Measurements from ENCODE around the gene MST1. TPM values are rescaled to one million over a fixed set of nuclear protein-coding genes. Genes with fewer than 3 reads are reported as not detected.

The MST1 gene
- total RNA-seq, 4 donors from 2014 or later, result 2.3 to 12.2 (median 2.7) TPM

DNA sequence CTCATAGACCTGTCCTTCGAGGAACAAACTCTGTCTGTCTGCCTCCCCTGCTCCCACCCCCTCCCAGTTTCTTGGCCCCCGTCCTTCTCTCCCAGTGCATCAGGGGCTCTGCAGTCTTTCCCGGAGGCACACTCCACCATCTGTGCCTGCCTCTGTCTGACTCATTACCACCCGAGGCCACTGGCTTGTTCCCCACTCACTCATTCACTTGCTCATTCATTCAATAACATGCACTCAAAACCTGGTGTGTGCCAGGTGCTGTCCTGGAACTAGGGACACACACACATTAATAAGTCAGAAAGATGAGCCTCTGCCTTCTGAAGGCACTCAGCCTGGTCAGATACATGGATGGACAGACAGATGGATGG, 17.8 kb upstream of the MST1 start:
- no peak for DNase-seq
- H3K4me3 ChIP-seq, result no peak overlapping the region
- no peak overlapping the region for H3K27ac ChIP-seq
- H3K4me1 ChIP-seq, result peaks cover 0 to 5% (median 0%) of the 10 kb centered on the region in 3 donors
- no peaks in the 10 kb centered on the region for H3K9me3 ChIP-seq
- TF ChIP-seq POLR2A (IDR thresholded peaks at IDR 0.05), result no peak
- TF ChIP-seq CTCF (IDR thresholded peaks at IDR 0.05), result no peak
- 39 to 67% methylated on average over 4 of the region's 4 CpGs for WGBS, 2 donors
- no peaks in the 10 kb centered on the region for H3K27me3 ChIP-seq
- peaks cover 10 to 66% (median 12%) of the 10 kb centered on the region in 3 donors for H3K36me3 ChIP-seq
- intact Hi-C loops (cut with DNase I), result loop anchor here (10.0 kb wide), 1 partner anchor 138 kb away; no protein-coding TSS in a partner anchor

DNA sequence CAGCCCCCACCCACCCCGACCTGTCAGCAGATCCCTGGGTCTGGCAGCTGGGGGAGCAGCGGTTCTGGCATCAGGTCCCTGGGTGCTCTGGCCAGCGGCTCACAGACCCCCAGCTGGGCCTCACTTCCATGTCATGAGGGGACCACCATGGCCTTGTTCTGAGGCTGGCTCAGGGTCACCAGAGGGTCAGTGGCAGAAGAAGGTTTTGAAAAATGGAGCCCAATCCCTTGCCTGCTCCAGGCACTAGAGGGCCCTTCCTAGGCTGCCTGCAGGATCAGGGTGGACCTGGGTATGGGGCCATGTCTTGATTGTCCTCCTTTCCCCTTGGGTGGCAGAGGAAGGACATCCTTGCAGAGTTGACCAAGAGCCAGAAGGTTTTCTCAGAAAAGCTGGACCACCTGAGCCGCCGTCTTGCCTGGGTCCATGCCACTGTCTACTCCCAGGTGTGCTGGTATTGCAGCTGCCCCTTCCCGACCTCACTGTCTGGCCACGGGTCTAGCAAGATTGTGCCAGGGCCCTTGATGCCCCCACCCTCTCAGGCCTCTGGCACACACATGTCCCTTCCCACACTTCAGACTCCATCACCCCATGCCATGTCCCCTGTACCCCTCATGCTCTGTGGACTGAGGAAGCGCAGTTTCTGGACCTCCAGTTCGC, 17.3 kb upstream of the MST1 start:
- intact Hi-C loops (cut with DNase I), result loop anchor here (10.0 kb wide), 1 partner anchor 138 kb away; no protein-coding TSS in a partner anchor
- 89 to 100% methylated on average over 2 to 5 of the region's 9 CpGs for WGBS, 2 donors
- Histone ChIP-seq H3K36me3 (peaks cover 10 to 68% (median 12%) of the 10 kb centered on the region in 3 donors), H3K4me1 (peaks cover 0 to 5% (median 0%) of the 10 kb centered on the region in 3 donors), H3K9me3 (no peaks in the 10 kb centered on the region), H3K27me3 (no peaks in the 10 kb centered on the region), H3K4me3 (no peak overlapping the region), H3K27ac (no peak overlapping the region)
- no peak for TF ChIP-seq CTCF (IDR thresholded peaks at IDR 0.05)
- TF ChIP-seq POLR2A (IDR thresholded peaks at IDR 0.05), result no peak
- no peak for DNase-seq

DNA sequence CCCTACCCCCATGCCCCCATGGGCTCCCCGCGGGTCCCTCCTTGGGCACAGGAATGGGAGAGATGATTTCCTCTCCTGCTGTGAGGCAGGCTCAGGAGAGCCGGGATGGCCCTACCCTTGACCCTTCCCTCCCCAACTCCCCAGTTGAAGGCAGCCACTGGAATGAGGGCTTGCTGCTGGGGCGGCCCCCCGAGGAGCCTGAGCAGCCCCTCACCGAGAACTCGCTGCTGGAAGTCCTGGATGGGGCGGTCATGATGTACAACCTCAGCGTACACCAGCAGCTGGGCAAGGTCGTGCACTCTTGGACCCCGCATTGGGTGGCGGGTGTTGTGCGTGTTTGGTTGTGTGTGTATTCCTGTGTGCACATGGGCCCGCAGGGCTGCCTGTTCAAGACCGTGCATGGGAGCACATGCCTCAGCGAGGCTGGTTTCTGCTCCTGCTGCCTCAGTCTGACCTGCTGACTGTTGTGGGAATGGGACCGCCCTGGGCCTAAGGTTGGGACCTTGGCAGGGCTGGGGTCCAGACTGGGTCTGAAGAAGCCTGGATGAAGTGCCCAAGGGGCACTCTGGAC, 16.2 kb upstream of the MST1 start:
- 96% methylated on average over 4 of the region's 17 CpGs; no CpG with 5 or more reads in 1 of the 2 donors for WGBS, 2 donors
- no peak for DNase-seq
- H3K27ac ChIP-seq, result no peak overlapping the region
- no peak overlapping the region for H3K4me3 ChIP-seq
- H3K4me1 ChIP-seq, result peaks cover 0 to 5% (median 0%) of the 10 kb centered on the region in 3 donors
- intact Hi-C loops (cut with DNase I), result loop anchor here (10.0 kb wide), 1 partner anchor 139 kb away; no protein-coding TSS in a partner anchor
- no peaks in the 10 kb centered on the region for H3K9me3 ChIP-seq
- TF ChIP-seq CTCF (IDR thresholded peaks at IDR 0.05), result no peak
- no peak for TF ChIP-seq POLR2A (IDR thresholded peaks at IDR 0.05)
- no peaks in the 10 kb centered on the region for H3K27me3 ChIP-seq
- H3K36me3 ChIP-seq, result peaks cover 10 to 72% (median 12%) of the 10 kb centered on the region in 3 donors

- no peaks in the 10 kb centered on the region for H3K27me3 ChIP-seq
- peaks cover 0 to 5% (median 0%) of the 10 kb centered on the region in 3 donors for H3K4me1 ChIP-seq
- H3K9me3 ChIP-seq, result no peaks in the 10 kb centered on the region
- H3K4me3 ChIP-seq, result no peak overlapping the region
- no CpG with 5 or more reads among the region's 8 CpGs for WGBS, 2 donors
- DNase-seq, result no peak
- peaks cover 10 to 80% (median 15%) of the 10 kb centered on the region in 3 donors for H3K36me3 ChIP-seq
- no peak overlapping the region for H3K27ac ChIP-seq
- TF ChIP-seq CTCF (IDR thresholded peaks at IDR 0.05) (no peak), POLR2A (IDR thresholded peaks at IDR 0.05) (no peak)
- intact Hi-C loops (cut with DNase I), result loop anchor here (10.0 kb wide), 1 partner anchor 140 kb away; no protein-coding TSS in a partner anchor
These were observed 15.4 kb upstream of the MST1 start for GRCh38 chr3:49704629-49705028.

DNA sequence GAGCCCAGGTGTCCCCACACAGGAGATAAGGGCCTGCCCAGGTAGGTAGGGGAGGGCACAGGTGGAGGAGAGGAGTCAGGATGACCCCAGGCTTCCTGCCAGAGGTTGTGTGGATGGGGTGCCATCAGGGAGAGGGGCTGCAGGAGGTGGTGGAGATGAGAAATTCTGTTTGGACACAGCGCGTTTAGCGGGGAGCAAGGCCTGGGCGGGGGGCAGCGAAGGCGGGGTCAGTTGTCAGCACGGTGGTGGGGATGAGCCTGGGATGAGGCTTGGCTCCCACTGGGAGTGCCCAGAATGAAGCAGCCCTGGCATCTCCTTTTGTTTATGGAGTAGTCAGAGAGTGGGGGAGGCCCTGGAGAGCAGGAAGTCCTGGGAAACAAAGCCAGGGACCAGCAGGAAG, 14.7 kb upstream of the MST1 start:
- intact Hi-C loops (cut with DNase I), result loop anchor here (10.0 kb wide), 1 partner anchor 141 kb away; no protein-coding TSS in a partner anchor
- Histone ChIP-seq H3K9me3 (no peaks in the 10 kb centered on the region), H3K27ac (no peak overlapping the region), H3K4me1 (peaks cover 0 to 5% (median 0%) of the 10 kb centered on the region in 3 donors), H3K27me3 (no peaks in the 10 kb centered on the region), H3K4me3 (no peak overlapping the region), H3K36me3 (peaks cover 10 to 87% (median 15%) of the 10 kb centered on the region in 3 donors)
- TF ChIP-seq POLR2A (IDR thresholded peaks at IDR 0.05) (no peak), CTCF (IDR thresholded peaks at IDR 0.05) (no peak)
- WGBS, 2 donors, result 89 to 97% methylated on average over 7 of the region's 7 CpGs
- no peak for DNase-seq

All from esophagus squamous epithelium (tissue), 5 donors.